Right renal pelvis (tissue), 4 donors: ENCODE measurements around the gene TDP2. TPM values are rescaled to one million over a fixed set of nuclear protein-coding genes. Genes with fewer than 3 reads are reported as not detected.

Experiments used
- DNase-seq, 4 donors: peaks; one replicate each; pipeline ENCODE4 v3.0.0-alpha.2; 2013; ENCODE audit warnings: low read depth in 4 of 4, low spot score in 3 of 4, missing footprints in 1 of 4
- polyA plus RNA-seq, 4 donors: library from polyadenylated mRNA; unstranded; fragments of 120-200 nt; gene quantifications; one replicate each; pipeline ENCODE4 v1.2.1, GENCODE V29; 2013; ENCODE audit not compliant: insufficient read length in 4 of 4

The TDP2 gene
- polyA plus RNA-seq, 4 donors: 61.1 to 72.4 (median 67.9) TPM

DNA sequence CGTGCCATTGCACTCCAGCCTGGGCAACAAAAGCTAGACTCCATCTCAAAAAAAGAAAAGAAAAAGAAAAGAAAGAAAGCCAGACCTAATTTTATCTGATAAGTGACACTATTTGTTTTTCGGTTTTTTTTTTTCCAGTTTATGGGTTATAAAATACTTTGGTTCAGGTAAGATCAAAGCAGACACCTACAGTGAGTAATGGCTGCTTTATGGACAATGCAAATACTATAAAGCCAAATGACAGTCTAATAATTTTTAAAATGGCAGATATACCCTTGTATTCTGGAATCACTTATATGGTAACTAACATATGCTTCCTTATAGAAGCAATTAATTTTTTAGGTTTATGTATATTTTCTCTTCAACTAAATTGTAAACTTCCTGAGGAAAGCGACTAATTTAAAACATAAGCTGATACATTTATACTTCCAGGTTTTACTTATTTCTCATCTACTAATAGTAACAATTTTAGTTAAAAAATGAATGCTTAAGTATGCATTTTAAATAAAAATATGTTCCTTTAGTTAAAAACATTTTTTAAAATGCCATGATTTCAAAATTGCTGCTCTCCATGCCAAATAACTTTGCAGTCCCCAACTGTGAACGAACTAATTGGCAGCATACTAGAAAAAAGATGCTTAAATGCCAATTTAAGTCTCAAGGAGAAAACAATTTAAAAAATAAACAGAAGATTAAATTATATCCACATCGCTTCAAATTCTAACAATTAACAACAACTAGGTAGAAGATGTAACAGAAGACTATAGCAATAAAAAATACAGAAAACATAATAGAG is 59.2 kb downstream of the TDP2 start:
- DNase-seq: no peak

DNA sequence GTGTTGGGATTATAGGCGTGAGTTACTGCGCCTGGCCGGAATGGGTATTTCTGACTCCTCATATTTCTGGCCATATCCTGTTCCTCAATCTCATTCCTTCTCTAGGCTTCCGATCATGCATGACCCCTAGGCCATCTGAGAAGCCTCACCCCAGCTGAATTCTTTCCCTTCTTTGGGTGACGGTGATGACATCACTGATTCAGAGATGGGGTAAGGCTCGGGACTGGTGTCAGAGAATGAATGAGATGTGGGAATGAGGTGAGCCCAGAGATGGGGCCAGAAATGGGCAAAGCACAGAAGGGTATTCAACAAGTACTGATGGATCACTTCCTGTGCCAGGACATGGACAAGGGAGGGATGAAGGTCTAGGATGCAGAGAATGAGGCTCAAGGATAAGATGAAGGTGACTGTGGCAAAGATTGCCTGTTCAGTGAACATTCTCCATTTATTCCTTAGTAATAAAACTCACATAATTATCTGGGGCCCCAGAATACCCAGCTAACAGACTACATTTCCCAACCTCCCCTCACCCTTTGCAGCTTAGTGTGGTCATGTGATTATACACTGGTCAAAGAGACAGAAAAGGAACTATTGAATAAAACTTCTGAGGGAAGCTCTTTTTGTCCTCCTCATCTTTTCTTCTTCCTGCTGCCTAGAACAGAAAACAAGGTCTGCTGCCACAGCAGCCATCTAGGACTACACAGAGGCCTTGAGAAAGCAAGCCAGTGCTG is 60.3 kb downstream of the TDP2 start:
- no peak for DNase-seq

DNA sequence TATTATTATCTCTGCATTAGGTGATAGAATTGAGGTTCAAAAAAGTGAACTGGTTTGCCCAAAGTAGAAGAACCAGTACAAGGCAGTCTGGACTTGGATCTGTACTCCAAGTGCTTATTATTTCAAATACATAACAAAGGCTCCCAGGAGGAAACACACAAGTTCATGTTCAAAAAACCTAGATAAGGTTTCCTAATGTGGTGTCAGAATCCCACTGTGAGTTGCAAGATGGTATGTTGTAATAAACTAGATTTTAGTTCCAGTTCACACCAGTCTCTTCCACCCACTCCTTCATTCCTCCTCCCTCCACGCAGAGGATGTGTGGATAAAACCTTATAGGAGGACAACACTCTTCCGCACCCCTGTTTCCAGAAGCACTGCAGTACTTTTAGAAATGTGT is 63.5 kb downstream of the TDP2 start:
- DNase-seq: no peak

DNA sequence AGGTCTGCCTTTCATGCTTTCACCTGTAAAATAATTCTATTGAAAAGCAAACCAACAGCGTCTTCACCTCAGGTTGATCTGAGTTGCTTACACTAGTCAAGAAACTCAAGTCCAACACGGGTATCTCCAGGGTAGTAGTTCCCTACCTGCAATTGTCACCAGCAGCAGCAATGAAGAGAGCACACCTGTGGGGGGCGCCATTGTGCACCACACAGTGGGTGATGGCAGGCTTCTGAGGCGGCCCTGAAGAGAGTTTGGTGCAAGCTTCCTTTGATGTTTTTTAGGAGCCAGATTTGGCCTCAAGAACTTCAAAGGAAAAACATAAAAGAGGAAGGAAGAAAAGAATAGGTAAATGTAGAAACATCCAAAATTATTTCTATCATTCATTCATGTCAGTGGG is 65.8 kb downstream of the TDP2 start:
- no peak for DNase-seq

Other genes starting within 250 kb of the TDP2 start
- gene GPLD1, start 177.3 kb downstream of the TDP2 start, polyA plus RNA-seq: 1 to 10 TPM; 2.6 to 3.3 (median 3.0) TPM
- gene ALDH5A1, start 171.9 kb downstream of the TDP2 start, polyA plus RNA-seq: 10 to 100 TPM; 28.9 to 32.8 (median 31.3) TPM
- gene KIAA0319, start 20.7 kb downstream of the TDP2 start, polyA plus RNA-seq: under 1 TPM; 0.25 to 0.39 (median 0.33) TPM
- 10 to 100 TPM; 36.5 to 45.0 (median 43.0) TPM for gene ACOT13, start 178 bp upstream of the TDP2 start, polyA plus RNA-seq
- 100 to 1,000 TPM; 125 to 155 (median 140) TPM for gene C6orf62, start 52.3 kb upstream of the TDP2 start, polyA plus RNA-seq
- 10 to 100 TPM; 56.6 to 62.3 (median 58.9) TPM for gene GMNN, start 108.0 kb upstream of the TDP2 start, polyA plus RNA-seq
- under 1 TPM in 1 of 4 donors, not detected in 3; 0.09 TPM for gene ARMH2, start 132.0 kb upstream of the TDP2 start, polyA plus RNA-seq